SHP77 treated with DMSO at 0.1 percent for 48 hours (cell line): ENCODE data around the gene DLG1.

Experiments used
- DNase-seq: peaks from one replicate; lab custom pipeline; 2025; lab: John Stamatoyannopoulos, UW

DLG1 gene

DNA sequence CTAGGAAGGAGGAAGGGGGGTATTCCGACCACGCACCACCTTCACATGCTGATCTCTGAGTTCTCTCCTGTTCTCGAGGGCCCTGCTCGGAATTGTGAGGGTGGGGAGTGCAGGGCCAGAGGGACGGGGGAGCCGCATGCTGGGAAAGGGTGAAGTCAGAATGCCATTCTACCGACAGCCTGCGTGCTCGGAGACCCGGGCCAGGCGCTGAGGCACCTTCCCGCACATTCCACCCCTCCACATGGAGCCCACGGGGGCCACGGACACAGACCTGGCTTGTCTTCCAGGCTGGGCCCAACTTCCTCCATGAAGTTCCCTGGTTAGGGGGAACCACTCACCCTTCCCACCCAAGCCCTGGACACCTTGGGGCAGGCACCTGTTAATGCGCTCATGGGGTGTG, 301.1 kb downstream of the DLG1 start:
- DNase-seq = no peak

- DNase-seq = no peak
Observed at GRCh38 chr3:196996454-196997265, 301.8 kb downstream of the DLG1 start.

DNA sequence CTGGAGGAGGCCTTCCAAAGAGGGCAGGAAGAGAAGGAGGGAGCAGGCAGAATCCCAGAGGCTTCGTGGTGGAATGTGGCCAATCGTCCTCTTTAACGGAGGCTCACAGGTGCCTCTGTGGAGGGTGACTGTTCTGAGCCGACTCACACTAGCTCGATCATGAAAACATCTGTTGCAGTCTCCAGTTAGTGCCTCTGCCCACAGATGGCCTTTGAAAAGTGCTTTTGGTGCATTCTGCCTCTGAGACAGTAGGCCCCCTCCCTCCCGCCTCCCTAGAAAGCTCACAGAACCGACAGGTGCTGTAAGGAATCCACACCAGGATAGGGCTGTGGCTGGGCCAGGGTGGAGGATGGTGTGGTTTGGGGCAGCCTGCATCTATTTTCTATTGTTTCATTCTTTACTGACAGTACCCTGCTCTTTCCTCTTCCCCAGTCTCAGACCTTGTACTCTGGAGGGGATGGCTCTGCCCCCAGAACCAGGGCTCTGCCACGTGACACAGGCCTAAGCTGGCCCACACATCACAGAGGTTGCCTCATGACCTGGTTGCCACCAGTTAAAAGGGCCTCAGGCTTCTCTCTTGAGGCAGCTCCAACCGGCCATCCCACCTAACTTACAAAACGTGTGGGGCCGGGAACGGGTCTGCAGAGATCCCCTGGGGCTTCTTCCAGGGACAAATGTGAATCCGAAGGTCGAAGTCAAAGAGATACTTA, 302.6 kb downstream of the DLG1 start:
- no peak for DNase-seq

- DNase-seq = no peak
Observed at GRCh38 chr3:196995027-196995426, 303.4 kb downstream of the DLG1 start.

GRCh38 chr3:196994056-196994455, 304.4 kb downstream of the DLG1 start:
- DNase-seq = no peak
